Measurements from ENCODE around the gene TMEM31. TPM values are rescaled to one million over a fixed set of nuclear protein-coding genes. Genes with fewer than 3 reads are reported as not detected.

Gene TMEM31, protein sequence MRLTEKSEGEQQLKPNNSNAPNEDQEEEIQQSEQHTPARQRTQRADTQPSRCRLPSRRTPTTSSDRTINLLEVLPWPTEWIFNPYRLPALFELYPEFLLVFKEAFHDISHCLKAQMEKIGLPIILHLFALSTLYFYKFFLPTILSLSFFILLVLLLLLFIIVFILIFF
- 4.5 TPM for polyA plus RNA-seq (2013, experiment 1 of 2)
- 4.0 TPM for polyA plus RNA-seq (2013, experiment 2 of 2)

- no peak within 1 kb of the TSS for H3K4me2 ChIP-seq (ENCODE audit: insufficient read depth, low read length, poor library complexity, severe bottlenecking)
- H4K8ac ChIP-seq (ENCODE audit: low read depth, low read length), result no peak within 1 kb of the TSS
- H3K9ac ChIP-seq (ENCODE audit: low read depth, low read length, poor library complexity), result no peak within 1 kb of the TSS
- no peaks in the 10 kb centered on the region for H3K9me3 ChIP-seq (replicated peaks in 1 of 2; ENCODE audit: control insufficient read depth in 2 of 2, insufficient read depth in 1 of 2, low read depth in 1 of 2, low read length in 2 of 2)
- H2AFZ ChIP-seq (ENCODE audit: low read length), result no peak within 1 kb of the TSS
- peaks cover 2 to 4% of the 10 kb centered on the region in 2 donors for H3K4me1 ChIP-seq (ENCODE audit: control insufficient read depth in 2 of 2, insufficient read depth in 1 of 2, low read depth in 1 of 2, low read length in 2 of 2)
- H3K14ac ChIP-seq (ENCODE audit: low read length), result no peak within 1 kb of the TSS
- H3K79me1 ChIP-seq (ENCODE audit: low read depth, low read length), result no peaks in the 10 kb centered on the region
- H2AK5ac ChIP-seq (ENCODE audit: low read depth, low read length), result no peak within 1 kb of the TSS
- H4K91ac ChIP-seq (ENCODE audit: low read depth, low read length, poor library complexity), result no peak within 1 kb of the TSS
- WGBS, 2 donors (ENCODE audit: extremely low coverage in 2 of 2, insufficient read length in 2 of 2, insufficient replicate concordance in 1 of 2), result no CpG with 5 or more reads among the region's 5 CpGs
- no peak within 1 kb of the TSS for H2BK5ac ChIP-seq (ENCODE audit: low read length)
- no peak within 1 kb of the TSS for H3K4ac ChIP-seq (ENCODE audit: low read length)
- no peak within 1 kb of the TSS for H2BK120ac ChIP-seq (ENCODE audit: low read depth, low read length)
- H3K27me3 ChIP-seq (ENCODE audit: control insufficient read depth in 3 of 3, insufficient read depth in 3 of 3, low read depth in 1 of 3, low read length in 3 of 3), result peaks cover 0 to 4% (median 0%) of the 10 kb centered on the region in 3 experiments
- no peaks in the 10 kb centered on the region for H3K36me3 ChIP-seq (replicated peaks in 1 of 2; ENCODE audit: control insufficient read depth in 2 of 2, insufficient read depth in 2 of 2, low read length in 2 of 2)
- H2BK15ac ChIP-seq (ENCODE audit: low read length), result no peak within 1 kb of the TSS
- no peak within 1 kb of the TSS for H3K27ac ChIP-seq (replicated peaks; ENCODE audit: low read length)
- no peak within 1 kb of the TSS for H3K23ac ChIP-seq (ENCODE audit: low read depth, low read length, poor library complexity)
- H3K4me3 ChIP-seq (ENCODE audit: low read length in 2 of 2), result no peak within 1 kb of the TSS
- H2BK12ac ChIP-seq (ENCODE audit: low read length), result no peak within 1 kb of the TSS
- DNase-seq (ENCODE audit: low spot score), result no peak
- H3K18ac ChIP-seq (ENCODE audit: low read length), result no peak within 1 kb of the TSS
Measured at GRCh38 chrX:103710609-103711008, at the start of gene TMEM31. TSS of gene TMEM31 (plus strand) at chrX:103710909. CDS start at chrX:103712259, 1,350 bp downstream.

DNA sequence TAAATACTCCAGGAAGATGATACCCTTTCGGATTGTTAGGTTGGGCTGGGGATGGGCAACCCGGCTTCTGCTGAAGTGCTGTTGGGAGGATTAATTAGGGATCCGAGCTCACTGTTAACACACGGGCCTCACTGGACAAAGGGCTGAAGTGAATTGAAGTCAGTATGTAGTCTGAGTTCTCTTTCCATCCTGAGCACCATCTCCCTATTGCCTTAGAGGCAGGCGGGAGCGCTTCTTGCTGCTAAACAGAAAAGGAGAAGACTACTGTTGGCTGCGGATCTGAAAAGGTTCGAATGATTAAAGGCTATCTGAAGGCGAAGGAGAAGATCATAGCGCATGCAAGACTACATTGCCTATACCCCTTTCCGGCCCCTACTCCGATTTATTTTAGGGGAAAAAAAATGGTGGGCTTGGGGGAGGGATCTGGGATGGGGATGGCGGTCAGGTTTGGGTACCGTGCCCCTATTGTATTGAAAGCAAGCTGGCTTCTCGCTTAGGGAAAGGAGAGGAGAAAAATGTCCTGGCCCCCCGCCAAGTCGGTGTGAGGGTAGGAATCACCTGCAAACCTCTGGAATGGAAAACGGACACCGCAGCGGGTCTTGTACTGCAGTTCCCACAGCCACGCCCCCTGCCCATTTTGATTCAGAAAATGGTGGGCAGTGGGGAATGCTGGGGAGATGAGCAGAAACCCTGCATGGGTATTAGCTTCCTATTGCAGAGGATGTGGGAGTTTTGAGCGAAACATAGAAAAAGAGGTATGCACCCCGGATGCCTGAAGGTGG lies 46.5 kb upstream of the TMEM31 start:
- Histone ChIP-seq H3K4me2 (ENCODE audit: insufficient read depth, low read length, poor library complexity, severe bottlenecking) (peak overlapping the region; percentile 33), H2BK15ac (ENCODE audit: low read length) (no peak overlapping the region), H3K36me3 (replicated peaks in 1 of 2; ENCODE audit: control insufficient read depth in 2 of 2, insufficient read depth in 2 of 2, low read length in 2 of 2) (no peaks in the 10 kb centered on the region), H2BK12ac (ENCODE audit: low read length) (no peak overlapping the region), H3K9me3 (replicated peaks in 1 of 2; ENCODE audit: control insufficient read depth in 2 of 2, insufficient read depth in 1 of 2, low read depth in 1 of 2, low read length in 2 of 2) (no peaks in the 10 kb centered on the region), H2AFZ (ENCODE audit: low read length) (peak overlapping the region; percentile 45), H3K4me3 (ENCODE audit: low read length in 2 of 2) (peak overlapping the region in 1 of 2 donors; percentile 28), H3K23ac (ENCODE audit: low read depth, low read length, poor library complexity) (no peak overlapping the region), H2AK5ac (ENCODE audit: low read depth, low read length) (no peak overlapping the region), H3K18ac (ENCODE audit: low read length) (no peak overlapping the region), H4K8ac (ENCODE audit: low read depth, low read length) (no peak overlapping the region), H2BK120ac (ENCODE audit: low read depth, low read length) (no peak overlapping the region), H3K4me1 (ENCODE audit: control insufficient read depth in 2 of 2, insufficient read depth in 1 of 2, low read depth in 1 of 2, low read length in 2 of 2) (peaks cover 0 to 2% of the 10 kb centered on the region in 2 donors), H3K14ac (ENCODE audit: low read length) (no peak overlapping the region), H3K4ac (ENCODE audit: low read length) (no peak overlapping the region), H3K27me3 (ENCODE audit: control insufficient read depth in 3 of 3, insufficient read depth in 3 of 3, low read depth in 1 of 3, low read length in 3 of 3) (peaks cover 0 to 45% (median 0%) of the 10 kb centered on the region in 3 experiments), H3K79me1 (ENCODE audit: low read depth, low read length) (no peaks in the 10 kb centered on the region), H2BK5ac (ENCODE audit: low read length) (no peak overlapping the region), H3K27ac (replicated peaks; ENCODE audit: low read length) (no peak overlapping the region), H4K91ac (ENCODE audit: low read depth, low read length, poor library complexity) (no peak overlapping the region), H3K9ac (ENCODE audit: low read depth, low read length, poor library complexity) (no peak overlapping the region)
- no peak for DNase-seq (ENCODE audit: low spot score)
- WGBS, 2 donors (ENCODE audit: extremely low coverage in 2 of 2, insufficient read length in 2 of 2, insufficient replicate concordance in 1 of 2), result no CpG with 5 or more reads among the region's 23 CpGs

- H3K4me3 ChIP-seq (ENCODE audit: low read length in 2 of 2), result no peak overlapping the region
- no peaks in the 10 kb centered on the region for H3K79me1 ChIP-seq (ENCODE audit: low read depth, low read length)
- H2BK120ac ChIP-seq (ENCODE audit: low read depth, low read length), result no peak overlapping the region
- H3K9me3 ChIP-seq (replicated peaks in 1 of 2; ENCODE audit: control insufficient read depth in 2 of 2, insufficient read depth in 1 of 2, low read depth in 1 of 2, low read length in 2 of 2), result no peaks in the 10 kb centered on the region
- H3K4me2 ChIP-seq (ENCODE audit: insufficient read depth, low read length, poor library complexity, severe bottlenecking), result no peak overlapping the region
- no peak overlapping the region for H2BK12ac ChIP-seq (ENCODE audit: low read length)
- no CpG with 5 or more reads among the region's 3 CpGs for WGBS, 2 donors (ENCODE audit: extremely low coverage in 2 of 2, insufficient read length in 2 of 2, insufficient replicate concordance in 1 of 2)
- H3K4ac ChIP-seq (ENCODE audit: low read length), result no peak overlapping the region
- no peak overlapping the region for H2BK15ac ChIP-seq (ENCODE audit: low read length)
- H3K4me1 ChIP-seq (ENCODE audit: control insufficient read depth in 2 of 2, insufficient read depth in 1 of 2, low read depth in 1 of 2, low read length in 2 of 2), result peaks cover 0 to 2% of the 10 kb centered on the region in 2 donors
- H4K8ac ChIP-seq (ENCODE audit: low read depth, low read length), result no peak overlapping the region
- H3K18ac ChIP-seq (ENCODE audit: low read length), result no peak overlapping the region
- H3K27ac ChIP-seq (replicated peaks; ENCODE audit: low read length), result no peak overlapping the region
- H2AFZ ChIP-seq (ENCODE audit: low read length), result no peak overlapping the region
- peak overlapping the region; percentile 13 for H2BK5ac ChIP-seq (ENCODE audit: low read length)
- H2AK5ac ChIP-seq (ENCODE audit: low read depth, low read length), result no peak overlapping the region
- no peak overlapping the region for H3K9ac ChIP-seq (ENCODE audit: low read depth, low read length, poor library complexity)
- no peaks in the 10 kb centered on the region for H3K36me3 ChIP-seq (replicated peaks in 1 of 2; ENCODE audit: control insufficient read depth in 2 of 2, insufficient read depth in 2 of 2, low read length in 2 of 2)
- no peak overlapping the region for H4K91ac ChIP-seq (ENCODE audit: low read depth, low read length, poor library complexity)
- peaks cover 0 to 45% (median 0%) of the 10 kb centered on the region in 3 experiments for H3K27me3 ChIP-seq (ENCODE audit: control insufficient read depth in 3 of 3, insufficient read depth in 3 of 3, low read depth in 1 of 3, low read length in 3 of 3)
- no peak overlapping the region for H3K14ac ChIP-seq (ENCODE audit: low read length)
- H3K23ac ChIP-seq (ENCODE audit: low read depth, low read length, poor library complexity), result no peak overlapping the region
- no peak for DNase-seq (ENCODE audit: low spot score)
Measured at GRCh38 chrX:103666202-103667107, 44.3 kb upstream of the TMEM31 start.

All from neuronal stem cell (in vitro differentiated cells).